Measurements from ENCODE around the gene UNC45B. TPM values are rescaled to one million over a fixed set of nuclear protein-coding genes. Genes with fewer than 3 reads are reported as not detected.

UNC45B gene
- total and polyA plus RNA-seq, 2 of the 8 experiments (the other 6 are each of a cell fraction or from before 2014, with no cell fraction given) = 0.06 to 0.15 TPM

DNA sequence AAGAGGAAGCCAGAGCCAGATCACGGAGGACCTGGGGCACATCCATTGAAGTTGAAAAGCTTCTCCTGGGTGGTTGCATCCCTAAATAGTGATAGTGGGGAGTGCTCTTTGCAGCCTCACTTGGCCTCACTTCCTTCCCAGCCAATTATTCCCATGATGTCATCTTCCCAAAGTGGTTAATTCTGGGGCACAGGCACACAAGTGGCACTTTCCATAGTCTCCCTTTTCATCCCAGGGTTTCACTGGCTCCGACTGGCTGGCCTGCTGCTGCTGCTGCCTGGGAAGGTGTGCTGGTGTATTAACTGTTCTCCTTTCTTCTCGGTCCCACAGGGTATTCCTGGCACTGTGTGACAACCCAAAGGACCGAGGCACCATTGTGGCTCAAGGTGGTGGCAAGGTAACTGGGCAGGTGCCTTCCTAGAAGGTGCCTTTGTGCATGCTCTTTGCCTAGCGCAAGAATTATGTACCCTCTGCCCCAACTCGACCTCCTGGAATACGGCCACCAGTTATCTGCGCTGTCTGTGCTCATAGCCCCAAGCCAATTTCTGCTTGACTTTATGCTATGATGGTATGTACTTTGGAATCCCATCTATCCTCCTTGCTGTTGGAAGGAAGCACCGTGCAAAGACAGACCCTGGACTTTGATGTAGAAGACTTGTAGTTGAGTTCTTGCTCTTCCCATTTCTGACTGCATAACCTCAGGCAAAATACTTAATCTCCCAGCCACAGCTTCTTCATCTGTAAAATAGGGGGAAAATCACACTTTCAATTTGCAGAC lies 28.2 kb downstream of the UNC45B start:
- Histone ChIP-seq H3K18ac (ENCODE audit: extremely low read depth, low read length) (no peak overlapping the region), H3K9me3 (ENCODE audit: insufficient read depth in 2 of 2, low read depth in 1 of 2, low read length in 1 of 2) (no peaks in the 10 kb centered on the region), H3K79me1 (ENCODE audit: low read depth, low read length) (no peaks in the 10 kb centered on the region), H3K23me2 (ENCODE audit: low read depth, low read length) (no peaks in the 10 kb centered on the region; the same call in 1 of the 2 replicates), H3K9ac (replicated peaks in 1 of 4; ENCODE audit: extremely low read depth in 1 of 4, low read depth in 3 of 4, low read length in 3 of 4) (no peak overlapping the region), H3K4me1 (replicated peaks in 1 of 4; ENCODE audit: control insufficient read depth in 3 of 4, insufficient read depth in 4 of 4, low read length in 3 of 4) (no peaks in the 10 kb centered on the region; a peak in 1 of 7 replicates), H3K56ac (replicated peaks; ENCODE audit: insufficient read length, low read depth, low read length) (no peak overlapping the region), H3K4me2 (ENCODE audit: insufficient read depth in 1 of 2, low read depth in 2 of 2, low read length in 2 of 2) (no peak overlapping the region), H2AFZ (ENCODE audit: low read length) (no peak overlapping the region), H2BK5ac (ENCODE audit: low read depth, low read length) (no peak overlapping the region), H4K5ac (ENCODE audit: insufficient read length, low read depth, low read length) (no peak overlapping the region), H2BK12ac (ENCODE audit: low read depth, low read length) (no peak overlapping the region), H2BK15ac (ENCODE audit: low read length) (no peak overlapping the region), H3K14ac (ENCODE audit: insufficient read length) (no peak overlapping the region), H4K8ac (ENCODE audit: extremely low read depth, insufficient read depth, low read length) (no peak overlapping the region), H3K4me3 (ENCODE audit: extremely low read depth in 1 of 4, insufficient read depth in 2 of 4, low read depth in 3 of 4, low read length in 4 of 4) (no peak overlapping the region), H3K23ac (ENCODE audit: insufficient read length) (no peak overlapping the region), H3K79me2 (ENCODE audit: control insufficient read depth in 1 of 2, insufficient read depth in 2 of 2, low read length in 2 of 2) (no peaks in the 10 kb centered on the region), H2BK120ac (replicated peaks; ENCODE audit: low read depth, low read length) (no peak overlapping the region), H3K4ac (replicated peaks; ENCODE audit: insufficient read length, low read depth, low read length) (no peak overlapping the region), H2AK5ac (ENCODE audit: low read depth, low read length) (no peak overlapping the region), H3K27ac (ENCODE audit: low read depth, low read length) (no peak overlapping the region), H3K27me3 (replicated peaks in 1 of 4; ENCODE audit: control insufficient read depth in 3 of 4, extremely low read depth in 1 of 4, insufficient read depth in 3 of 4, low read length in 3 of 4) (no peaks in the 10 kb centered on the region; a peak in 1 of 7 replicates), H4K91ac (replicated peaks; ENCODE audit: insufficient read length, low read length) (no peak overlapping the region), H2BK20ac (ENCODE audit: low read length) (no peak overlapping the region), H4K20me1 (replicated peaks in 1 of 2; ENCODE audit: control insufficient read depth in 1 of 2, insufficient read depth in 2 of 2, low read length in 2 of 2) (no peaks in the 10 kb centered on the region), H3K36me3 (ENCODE audit: control insufficient read depth in 2 of 4, insufficient read depth in 4 of 4, low read length in 3 of 4) (no peaks in the 10 kb centered on the region)
- 89% methylated on average over 9 of the region's 9 CpGs; no CpG with 5 or more reads in 1 of the 2 experiments for WGBS, 2 experiments (ENCODE audit: extremely low coverage in 1 of 2, insufficient coverage in 1 of 2, insufficient read length in 1 of 2, insufficient replicate concordance in 2 of 2, low coverage in 1 of 2, low lambda C conversion rate in 2 of 2, missing lambda C conversion rate in 1 of 2)
- no peak for FAIRE-seq
- no peak for DNase-seq (ENCODE audit: low read depth in 1 of 2, low spot score in 2 of 2)
- ChIA-PET CTCF (ENCODE audit: partially characterized antibody) (no interaction called here), POLR2A (ENCODE audit: partially characterized antibody) (no interaction called here)
- no peak for TF ChIP-seq E2F6 (IDR thresholded peaks at IDR 0.05)
